A673 (cell line): ENCODE measurements around the gene CHST15.

Source experiments
- CTCF ChIP-seq: fragments of 300-800, 200-600 bp; sonication (generic); conservative IDR thresholded peaks from 2 replicates; pipeline ENCODE4 v1.5.1; 2017; ENCODE audit warnings: low read depth, mild to moderate bottlenecking, antibody characterized with exemption, low read length, moderate library complexity, mixed read lengths
- EZH2 ChIP-seq: fragments of 200-600 bp; sonication (generic); IDR thresholded peaks from 2 replicates; pipeline ENCODE4 v1.6.1; 2017; ENCODE audit warnings: borderline replicate concordance, low read depth, mild to moderate bottlenecking, mixed read lengths, antibody characterized with exemption, low read length; ENCODE audit not compliant: poor library complexity, severe bottlenecking

GRCh38 chr10:124039483-124040013 is 53.9 kb downstream of the CHST15 start:
- TF ChIP-seq CTCF (no peak), EZH2 (no peak)
